ENCODE data around the gene CIDEB. TPM values are rescaled to one million over a fixed set of nuclear protein-coding genes. Genes with fewer than 3 reads are reported as not detected.

CIDEB gene
- total and polyA plus RNA-seq, 2 of the 13 experiments (the other 11 are each of a cell fraction or from before 2014, with no cell fraction given) = 35.8 to 110 TPM

GRCh38 chr14:24307575-24308341, at the start of gene CIDEB (continued):
- no peak for TF ChIP-seq ZNF646 (CRISPR knock-in tag; IDR thresholded peaks at IDR 0.05)
- TF ChIP-seq SRY (CRISPR knock-in tag; IDR thresholded peaks at IDR 0.05) = no peak
- TF ChIP-seq ISL2 (CRISPR knock-in tag; IDR thresholded peaks at IDR 0.05) = peak; percentile 77
- TF ChIP-seq HNRNPH1 (optimal IDR thresholded peaks at IDR 0.05; ENCODE audit: low read depth, low read length) = no peak
- peak; percentile 54 for TF ChIP-seq ZNF607 (CRISPR knock-in tag; IDR thresholded peaks at IDR 0.05; ENCODE audit: borderline replicate concordance)
- TF ChIP-seq HNRNPL (IDR thresholded peaks at IDR 0.05; ENCODE audit: low read depth, low read length) = no peak
- peak; percentile 80; the same call in 1 of the 2 replicates for TF ChIP-seq TBX3 (IDR thresholded peaks at IDR 0.05; ENCODE audit: borderline replicate concordance)
- TF ChIP-seq GPBP1L1 (CRISPR knock-in tag; IDR thresholded peaks at IDR 0.05) = no peak
- no peak for TF ChIP-seq HOXA9 (CRISPR knock-in tag; IDR thresholded peaks at IDR 0.05; ENCODE audit: borderline replicate concordance)
- TF ChIP-seq GATAD1 (CRISPR knock-in tag; IDR thresholded peaks at IDR 0.05) = peak; percentile 90
- TF ChIP-seq GATA4 (IDR thresholded peaks at IDR 0.05; ENCODE audit: borderline replicate concordance, low read depth) = peak; percentile 80; the same call in 1 of the 2 replicates
- TF ChIP-seq SALL2 (CRISPR knock-in tag; IDR thresholded peaks at IDR 0.05) = peak; percentile 19; the same call in 1 of the 2 replicates
- TF ChIP-seq ZNF770 (CRISPR knock-in tag; IDR thresholded peaks at IDR 0.05) = no peak
- TF ChIP-seq AHR (CRISPR knock-in tag; IDR thresholded peaks at IDR 0.05) = peak; percentile 85
- TF ChIP-seq IRF9 (CRISPR knock-in tag; IDR thresholded peaks at IDR 0.05; ENCODE audit: borderline replicate concordance) = peak; percentile 67; the same call in 1 of the 2 replicates
- peak; percentile 75 for TF ChIP-seq MLX (CRISPR knock-in tag; IDR thresholded peaks at IDR 0.05)
- TF ChIP-seq BORCS8-MEF2B (CRISPR knock-in tag; IDR thresholded peaks at IDR 0.05) = peak; percentile 92
- TF ChIP-seq ZNF563 (CRISPR knock-in tag; IDR thresholded peaks at IDR 0.05) = peak; percentile 94

All from HepG2 (cell line).